GM10248 (cell line): ENCODE measurements around the gene TTPAL.

Experiments
- CTCF ChIA-PET: fragments of 300-600 bp; sonication (Branson Sonifier 250); formaldehyde crosslinking; extraction: SDS; loops from one replicate; lab custom pipeline; 2021; ENCODE audit warnings: antibody characterized with exemption; lab: Yijun Ruan, JAX
- POLR2A ChIA-PET: fragments of 350-650 bp; sonication (Branson Sonifier 250); formaldehyde crosslinking; extraction: SDS; loops from one replicate; lab custom pipeline; 2020; ENCODE audit warnings: antibody characterized with exemption; lab: Yijun Ruan, JAX
- DNase-seq: peaks from one replicate; pipeline ENCODE4 v3.0.0; 2012; ENCODE audit errors: extremely low spot score
- TF ChIP-seq, protein P1 (sequence below): IDR thresholded peaks from 2 replicates; pipeline ENCODE4 v1.5.1; 2012; ENCODE audit warnings: mild to moderate bottlenecking, low read depth; ENCODE audit errors: extremely low read depth, missing control alignments, control extremely low read depth

TTPAL gene

DNA sequence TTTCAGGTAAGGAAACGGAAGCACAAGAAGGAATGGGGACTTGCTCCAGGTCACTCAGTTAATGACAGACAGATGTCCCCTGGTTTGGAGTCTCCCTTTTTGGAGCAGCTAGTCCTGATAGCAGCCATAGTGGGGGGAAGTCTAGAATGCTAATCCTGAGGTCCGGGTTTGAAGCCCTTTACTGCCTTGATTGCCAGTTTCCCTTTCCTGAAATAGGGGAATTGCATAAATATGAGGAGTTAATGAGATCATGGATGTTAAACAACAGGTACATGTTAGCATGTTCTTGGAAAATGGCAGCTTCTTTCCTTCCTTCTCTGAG, 341 bp upstream of the TTPAL start:
- DNase-seq: no peak
- TF ChIP-seq, protein P1, sequence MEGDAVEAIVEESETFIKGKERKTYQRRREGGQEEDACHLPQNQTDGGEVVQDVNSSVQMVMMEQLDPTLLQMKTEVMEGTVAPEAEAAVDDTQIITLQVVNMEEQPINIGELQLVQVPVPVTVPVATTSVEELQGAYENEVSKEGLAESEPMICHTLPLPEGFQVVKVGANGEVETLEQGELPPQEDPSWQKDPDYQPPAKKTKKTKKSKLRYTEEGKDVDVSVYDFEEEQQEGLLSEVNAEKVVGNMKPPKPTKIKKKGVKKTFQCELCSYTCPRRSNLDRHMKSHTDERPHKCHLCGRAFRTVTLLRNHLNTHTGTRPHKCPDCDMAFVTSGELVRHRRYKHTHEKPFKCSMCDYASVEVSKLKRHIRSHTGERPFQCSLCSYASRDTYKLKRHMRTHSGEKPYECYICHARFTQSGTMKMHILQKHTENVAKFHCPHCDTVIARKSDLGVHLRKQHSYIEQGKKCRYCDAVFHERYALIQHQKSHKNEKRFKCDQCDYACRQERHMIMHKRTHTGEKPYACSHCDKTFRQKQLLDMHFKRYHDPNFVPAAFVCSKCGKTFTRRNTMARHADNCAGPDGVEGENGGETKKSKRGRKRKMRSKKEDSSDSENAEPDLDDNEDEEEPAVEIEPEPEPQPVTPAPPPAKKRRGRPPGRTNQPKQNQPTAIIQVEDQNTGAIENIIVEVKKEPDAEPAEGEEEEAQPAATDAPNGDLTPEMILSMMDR: no peak
- ChIA-PET CTCF (interaction anchor here (0.7 to 1.7 kb wide), 7 partner anchors 40 to 208 kb away, joined by 3 to 5 read pairs (median 4); no protein-coding TSS in a partner anchor), POLR2A (interaction anchor here (0.6 kb wide), 1 partner anchor 582 kb away, joined by 3 read pairs; no protein-coding TSS in a partner anchor)

DNA sequence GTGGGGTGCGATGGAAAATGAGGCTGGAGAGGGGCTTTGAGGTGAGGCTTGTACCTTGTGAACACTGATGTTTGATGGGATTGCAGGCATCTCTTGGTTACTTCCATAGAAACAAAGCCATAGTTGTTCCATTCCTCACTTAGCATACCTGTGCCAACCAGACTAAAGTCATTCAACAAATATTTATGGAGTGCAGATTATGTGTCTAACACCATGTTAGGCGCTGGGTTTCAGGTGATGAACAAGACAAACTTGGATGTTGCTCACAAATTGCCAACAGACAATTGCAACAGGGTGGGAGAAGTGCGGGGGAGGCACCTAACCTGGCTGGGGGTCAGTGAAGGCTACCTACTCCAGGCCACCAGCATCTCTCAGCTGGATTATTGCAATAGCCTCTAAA, 1.5 kb downstream of the TTPAL start:
- no peak for DNase-seq
- TF ChIP-seq, protein P1: no peak
- CTCF ChIA-PET: interaction anchor here (0.7 kb wide), 1 partner anchor 132 kb away, joined by 3 read pairs; no protein-coding TSS in a partner anchor
- POLR2A ChIA-PET: no interaction called here

- no peak for DNase-seq
- ChIA-PET CTCF (no interaction called here), POLR2A (no interaction called here)
- TF ChIP-seq, protein P1: no peak
Measured at GRCh38 chr20:44478206-44478605, 2.5 kb downstream of the TTPAL start.

GRCh38 chr20:44479643-44480042, 4.0 kb downstream of the TTPAL start:
- DNase-seq: peak; percentile 30
- ChIA-PET CTCF (interaction anchor here (1.1 to 1.6 kb wide), 3 partner anchors 9 to 205 kb away, joined by 3 to 6 read pairs (median 5); no protein-coding TSS in a partner anchor), POLR2A (no interaction called here)
- TF ChIP-seq, protein P1: no peak

DNA sequence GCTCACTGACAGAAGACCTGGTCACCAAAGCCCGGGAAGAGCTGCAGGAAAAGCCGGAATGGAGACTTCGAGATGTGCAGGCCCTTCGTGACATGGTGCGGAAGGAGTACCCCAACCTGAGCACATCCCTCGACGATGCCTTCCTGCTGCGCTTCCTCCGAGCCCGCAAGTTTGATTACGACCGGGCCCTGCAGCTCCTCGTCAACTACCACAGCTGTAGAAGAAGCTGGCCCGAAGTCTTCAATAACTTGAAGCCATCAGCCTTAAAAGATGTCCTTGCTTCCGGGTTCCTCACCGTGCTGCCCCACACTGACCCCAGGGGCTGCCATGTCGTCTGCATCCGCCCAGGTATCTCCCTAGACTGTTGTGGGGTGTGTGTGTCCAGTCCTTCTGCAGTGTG, 4.4 kb downstream of the TTPAL start:
- POLR2A ChIA-PET: no interaction called here
- CTCF ChIA-PET: interaction anchor here (1.1 to 1.6 kb wide), 3 partner anchors 9 to 204 kb away, joined by 3 to 6 read pairs (median 5); no protein-coding TSS in a partner anchor
- TF ChIP-seq, protein P1: no peak
- no peak for DNase-seq

DNA sequence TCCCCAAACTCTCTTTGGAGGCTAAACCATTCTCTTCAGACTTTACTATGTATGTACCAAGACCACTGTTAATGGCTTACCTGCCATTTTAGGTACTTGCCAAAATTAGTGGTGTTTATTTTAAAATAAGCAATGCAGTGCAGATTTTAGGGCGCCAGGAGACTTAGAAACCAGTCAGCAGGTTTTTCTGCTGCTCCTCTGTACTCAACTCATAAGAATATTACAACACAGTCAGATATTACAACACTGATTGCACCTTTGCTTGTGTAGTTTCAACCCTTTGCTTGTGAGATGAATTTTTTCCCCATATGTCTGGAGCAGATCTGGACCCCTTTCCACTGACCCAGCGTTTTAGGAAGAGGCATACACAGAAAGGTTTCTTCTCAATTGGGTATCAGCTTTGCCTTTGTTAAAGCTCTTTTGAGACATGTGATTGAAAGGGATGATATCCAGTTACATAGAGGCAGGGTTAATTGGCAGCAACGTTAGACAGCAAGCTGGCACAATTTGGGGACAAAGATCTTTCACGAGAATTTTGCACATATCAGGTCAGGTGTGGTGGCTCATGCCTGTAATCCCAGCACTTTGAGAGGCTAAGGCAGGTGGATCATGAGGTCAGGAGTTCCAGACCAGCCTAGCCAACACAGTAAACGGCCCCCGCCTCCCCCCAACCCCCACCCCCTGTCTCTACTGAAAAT, 6.2 kb downstream of the TTPAL start:
- POLR2A ChIA-PET: no interaction called here
- TF ChIP-seq, protein P1: no peak
- no peak for DNase-seq
- CTCF ChIA-PET: interaction anchor here (1.2 kb wide), 1 partner anchor 11 kb away, joined by 4 read pairs; no protein-coding TSS in a partner anchor
